Stimulated activated CD4-positive, alpha-beta T cell treated with anti-CD3 and anti-CD28 coated beads, Interleukin-2, amount 100 ng/mL, for 48 hours (primary cell): Measurements from ENCODE around the gene MCM6.
"Not testable (repeated sequence)": the region's sequence is repeated elsewhere in the genome, so short reads cannot be mapped to it uniquely, and the experiment has no call there.

Experiments
- DNase-seq, 2 donors: peaks; one replicate each; pipeline ENCODE4 v3.0.0-alpha.2; 2020

Gene MCM6

GRCh38 chr2:135876066-135876711 lies at the start of gene MCM6:
MCM6 (minus strand) TSS chr2:135876443; CDS start chr2:135876365, 78 bp downstream.
- peak; percentile 98 for DNase-seq

- no peak for DNase-seq
Observed at GRCh38 chr2:135925571-135925970, 49.3 kb upstream of the MCM6 start.

DNA sequence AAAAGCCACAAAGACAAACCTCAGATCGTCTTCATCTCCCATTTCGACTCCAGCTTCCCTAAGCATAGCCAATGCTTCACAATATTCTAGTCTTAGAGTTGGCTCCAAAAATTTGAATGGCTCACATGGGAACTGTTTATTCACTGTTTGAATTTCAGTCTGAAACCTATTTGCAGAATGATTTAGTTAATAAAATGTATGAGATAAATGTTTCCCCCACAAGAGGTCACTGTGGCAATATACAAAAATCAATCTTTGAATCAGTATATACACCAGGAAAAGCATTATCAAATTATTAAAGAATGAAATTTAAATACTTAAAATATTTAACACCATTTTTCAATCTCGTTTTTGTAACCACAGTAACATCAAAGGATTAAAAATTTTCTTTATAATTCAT lies 40.0 kb upstream of the MCM6 start:
- DNase-seq: no peak

- DNase-seq: no peak
Observed at GRCh38 chr2:135914485-135914884, 38.2 kb upstream of the MCM6 start.

- DNase-seq: peak; percentile 46 to 47
Observed at GRCh38 chr2:135913727-135914365, 37.6 kb upstream of the MCM6 start.

DNA sequence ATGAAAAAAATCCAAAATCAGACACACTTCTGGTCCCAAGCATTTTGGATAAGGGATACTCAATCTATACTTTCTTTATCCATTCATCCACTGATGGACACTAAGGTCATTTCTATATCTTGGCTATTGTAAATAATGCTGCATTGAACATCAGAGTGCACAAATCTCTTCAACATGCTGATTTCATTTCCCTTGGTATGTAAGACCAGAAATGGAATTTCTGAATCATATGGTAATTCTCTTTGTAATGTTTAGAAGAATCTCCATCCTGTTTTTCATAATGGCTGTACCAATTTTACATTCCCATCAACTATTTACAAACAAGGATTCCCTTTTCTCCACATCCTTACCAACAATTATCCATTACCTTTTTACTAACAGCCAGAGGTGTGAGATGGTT lies 33.7 kb upstream of the MCM6 start:
- DNase-seq: no peak

- DNase-seq: no peak
Observed at GRCh38 chr2:135905679-135906078, 29.4 kb upstream of the MCM6 start.

DNA sequence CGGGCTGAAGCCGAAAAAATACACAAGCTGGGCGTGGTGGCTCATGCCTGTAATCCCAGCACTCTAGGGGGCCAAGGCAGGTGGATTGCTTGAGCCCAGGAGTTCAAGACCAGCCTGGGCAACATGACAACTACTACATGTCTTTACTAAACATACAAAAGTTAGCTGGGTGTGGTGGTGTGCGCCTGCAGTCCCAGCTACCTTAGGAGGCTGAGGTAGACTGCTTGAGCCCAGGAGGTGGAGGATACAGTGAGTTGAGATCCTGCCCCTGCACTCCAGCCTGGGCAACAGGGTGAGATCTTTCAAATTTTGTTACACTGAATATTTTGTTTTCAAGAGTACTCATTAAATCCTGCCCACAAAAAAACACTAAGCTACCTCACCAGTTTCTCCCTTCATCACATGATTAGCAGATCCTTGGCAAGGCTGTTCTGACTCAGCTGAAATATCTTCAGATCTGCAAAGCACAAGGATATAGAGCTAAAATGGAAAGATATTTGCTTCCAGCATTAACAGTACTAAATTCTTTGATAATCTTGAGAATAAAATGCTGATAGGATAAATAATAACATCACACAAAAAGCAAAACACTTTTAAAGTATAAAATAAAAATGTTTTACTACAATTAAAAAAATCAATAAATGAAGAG lies 28.2 kb upstream of the MCM6 start:
- no peak for DNase-seq

DNA sequence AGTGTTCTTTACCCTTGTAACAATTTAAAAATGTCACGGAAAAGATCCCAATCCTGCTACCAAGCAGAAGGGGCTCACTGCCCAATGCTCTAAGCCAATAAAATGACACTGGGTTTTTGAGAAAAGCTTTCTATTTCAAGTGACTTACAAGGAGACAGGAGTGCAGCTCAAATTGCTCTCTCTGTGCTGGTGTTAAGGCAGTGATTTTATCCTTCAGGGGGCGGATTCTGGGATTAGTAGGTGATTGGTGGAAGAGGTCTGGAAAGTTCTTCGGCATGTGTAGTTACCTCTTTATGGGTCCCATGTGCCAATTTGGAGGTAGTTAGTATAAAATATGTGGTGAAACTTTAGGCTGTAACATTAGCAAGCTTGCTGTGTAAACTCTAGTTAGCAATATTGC lies 27.4 kb upstream of the MCM6 start:
- DNase-seq: no peak

GRCh38 chr2:135899567-135899966 lies 23.3 kb upstream of the MCM6 start:
- DNase-seq: no peak

GRCh38 chr2:135898234-135898786 lies 22.1 kb upstream of the MCM6 start:
- DNase-seq: no peak

DNA sequence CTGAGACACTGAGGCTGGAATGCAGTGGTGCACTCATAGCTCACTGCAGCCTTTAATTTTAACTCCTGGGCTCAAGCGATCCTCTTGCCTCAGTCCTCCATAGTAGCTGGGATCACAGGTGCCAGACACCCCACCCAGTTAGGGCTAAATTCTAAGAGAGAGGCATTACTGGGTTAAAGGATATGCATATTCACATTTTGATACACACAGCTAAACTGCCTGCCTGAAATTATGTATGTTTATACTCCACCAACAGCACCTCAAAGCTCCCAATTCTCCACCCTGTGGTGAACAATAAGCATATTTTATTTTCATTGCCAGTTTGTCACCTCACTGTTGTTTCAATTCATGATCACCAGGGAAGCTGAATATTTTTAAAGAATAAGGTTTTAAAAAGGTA lies 18.7 kb upstream of the MCM6 start:
- DNase-seq: no peak

GRCh38 chr2:135893374-135893794 lies 17.1 kb upstream of the MCM6 start:
- no peak for DNase-seq

GRCh38 chr2:135890835-135891234 lies 14.6 kb upstream of the MCM6 start:
- DNase-seq: no peak

DNA sequence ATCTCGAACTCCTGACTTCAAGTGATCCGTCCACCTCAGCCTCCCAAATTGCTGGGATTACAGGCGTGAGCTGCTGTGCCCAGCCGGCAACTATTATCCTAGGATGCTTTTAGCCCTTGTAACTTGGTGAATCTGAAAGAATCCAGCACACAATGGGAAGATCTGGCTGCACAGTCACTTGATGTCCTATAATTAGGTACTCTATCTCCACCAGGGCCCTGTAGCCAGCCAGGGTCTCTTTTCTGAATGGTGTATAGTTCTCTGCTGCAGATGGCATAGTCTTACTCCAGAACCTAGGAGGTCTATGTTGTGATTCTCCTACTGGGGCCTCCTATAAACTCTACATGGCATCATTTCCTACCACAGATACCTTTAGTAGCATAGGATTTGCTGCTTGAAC lies 13.9 kb upstream of the MCM6 start:
- DNase-seq: no peak

DNA sequence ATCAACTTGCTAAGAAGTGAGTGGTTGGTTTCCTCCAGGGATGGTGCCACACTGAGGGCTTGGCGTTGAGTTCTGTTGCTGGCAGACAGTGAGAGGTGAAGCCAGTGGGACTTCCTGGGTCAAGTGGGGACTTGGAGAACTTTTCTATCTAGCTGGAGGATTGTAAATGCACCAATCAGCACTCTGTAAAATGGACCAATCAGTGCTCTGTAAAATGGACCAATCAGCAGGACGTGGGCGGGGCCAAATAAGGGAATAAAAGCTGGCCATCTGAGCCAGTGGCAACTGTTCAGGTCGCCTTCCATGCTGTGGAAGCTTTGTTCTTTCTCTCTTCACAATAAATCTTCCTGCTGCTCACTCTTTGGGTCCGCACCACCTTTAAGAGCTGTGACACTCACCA lies 12.3 kb upstream of the MCM6 start:
- not testable (repeated sequence) for DNase-seq

GRCh38 chr2:135885709-135886108 lies 9.5 kb upstream of the MCM6 start:
- no peak for DNase-seq

- DNase-seq: no peak
Observed at GRCh38 chr2:135882415-135882814, 6.2 kb upstream of the MCM6 start.

DNA sequence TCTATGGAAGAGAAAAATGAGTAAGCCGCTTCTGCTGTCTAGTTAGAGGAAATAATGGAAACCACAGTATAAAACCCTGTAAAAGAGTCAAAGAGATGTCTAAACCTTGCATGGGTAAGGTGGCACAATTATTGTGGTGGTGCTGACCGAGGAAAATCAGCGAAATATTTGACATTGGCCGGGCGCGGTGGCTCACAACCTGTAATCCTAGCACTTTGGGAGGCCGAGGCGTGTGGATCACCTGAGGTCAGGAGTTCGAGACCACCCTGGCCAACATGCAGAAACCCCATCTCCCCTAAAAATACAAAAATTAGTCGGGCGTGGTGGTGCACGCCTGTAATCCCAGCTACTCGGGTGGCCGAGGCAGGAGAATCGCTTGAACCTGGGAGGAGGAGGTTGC lies 527 bp upstream of the MCM6 start:
- DNase-seq: not testable (repeated sequence)

DNA sequence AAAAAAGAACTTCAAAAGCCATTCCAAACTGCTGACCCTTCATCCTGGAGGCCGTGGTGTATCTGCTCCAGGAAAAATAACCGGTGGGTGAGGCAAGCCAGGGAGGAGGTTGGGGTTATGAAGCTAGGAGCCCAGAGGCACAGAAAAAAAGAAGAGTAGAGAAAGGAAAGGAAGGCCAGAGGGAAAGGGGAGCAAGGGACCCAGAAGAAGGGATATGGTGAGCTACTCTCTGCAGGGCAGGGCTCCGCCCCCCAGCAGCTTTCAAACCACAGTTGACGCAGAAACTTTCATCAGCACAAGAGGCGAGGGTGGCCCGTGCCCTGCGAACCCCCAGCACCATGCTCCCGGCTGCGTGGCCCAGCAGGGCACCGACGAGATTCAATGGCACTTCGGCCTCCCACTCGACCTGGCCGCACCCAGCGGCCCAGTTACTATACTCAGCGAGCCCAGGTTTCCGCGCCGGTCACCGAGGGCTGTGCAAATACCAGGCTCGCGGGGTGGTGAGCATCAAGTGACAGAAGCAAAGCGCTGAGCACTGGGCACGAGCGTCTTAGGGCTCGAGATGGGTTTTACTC lies 665 bp downstream of the MCM6 start:
- peak; percentile 63 to 66 for DNase-seq

- DNase-seq: no peak
Observed at GRCh38 chr2:135874777-135875365, 1.4 kb downstream of the MCM6 start.

GRCh38 chr2:135870571-135870970 lies 5.7 kb downstream of the MCM6 start:
- no peak for DNase-seq

- no peak for DNase-seq
Observed at GRCh38 chr2:135863233-135863632, 13.0 kb downstream of the MCM6 start.
